HEK293T (cell line): Measurements from ENCODE around the gene HEG1.

Experiments used
- ARNT ChIP-seq: fragments of 450-650 bp; IDR thresholded peaks from 2 replicates; pipeline ENCODE4 v1.6.1; 2017; ENCODE audit warnings: mild to moderate bottlenecking
- BHLHE40 ChIP-seq: fragments of 450-650 bp; IDR thresholded peaks from 2 replicates; pipeline ENCODE4 v1.6.1; 2016; ENCODE audit warnings: mild to moderate bottlenecking, moderate library complexity, borderline replicate concordance
- ELF4 ChIP-seq: fragments of 450-650 bp; IDR thresholded peaks from 2 replicates; pipeline ENCODE4 v1.6.1; 2017; ENCODE audit warnings: antibody characterized with exemption
- FOXA1 ChIP-seq: fragments of 450-650 bp; IDR thresholded peaks from 2 replicates; pipeline ENCODE4 v1.6.1; 2016; ENCODE audit warnings: mild to moderate bottlenecking
- FOXK2 ChIP-seq: fragments of 450-650 bp; IDR thresholded peaks from 2 replicates; pipeline ENCODE4 v1.6.1; 2016; ENCODE audit warnings: mild to moderate bottlenecking
- FOXM1 ChIP-seq: fragments of 450-650 bp; IDR thresholded peaks from 2 replicates; pipeline ENCODE4 v1.6.1; 2017; ENCODE audit warnings: mild to moderate bottlenecking, borderline replicate concordance
- HDGF ChIP-seq: fragments of 450-650 bp; IDR thresholded peaks from 2 replicates; pipeline ENCODE4 v1.6.1; 2017; ENCODE audit warnings: antibody characterized with exemption, borderline replicate concordance
- L3MBTL2 ChIP-seq: fragments of 450-650 bp; conservative IDR thresholded peaks from 2 replicates; pipeline ENCODE4 v1.6.1; 2016; ENCODE audit warnings: mild to moderate bottlenecking
- NFRKB ChIP-seq: fragments of 450-650 bp; IDR thresholded peaks from 2 replicates; pipeline ENCODE4 v1.6.1; 2016; ENCODE audit warnings: mild to moderate bottlenecking, moderate library complexity
- SP1 ChIP-seq: fragments of 450-650 bp; IDR thresholded peaks from 2 replicates; pipeline ENCODE4 v1.6.1; 2017
- SUZ12 ChIP-seq: fragments of 450-650 bp; IDR thresholded peaks from 2 replicates; pipeline ENCODE4 v1.6.1; 2016; ENCODE audit warnings: mild to moderate bottlenecking
- TARDBP ChIP-seq: fragments of 450-650 bp; IDR thresholded peaks from 2 replicates; pipeline ENCODE4 v1.6.1; 2016
- TF ChIP-seq, protein P1 (sequence below): fragments of 450-650 bp; IDR thresholded peaks from 2 replicates; pipeline ENCODE4 v1.6.1; 2016

DNA sequence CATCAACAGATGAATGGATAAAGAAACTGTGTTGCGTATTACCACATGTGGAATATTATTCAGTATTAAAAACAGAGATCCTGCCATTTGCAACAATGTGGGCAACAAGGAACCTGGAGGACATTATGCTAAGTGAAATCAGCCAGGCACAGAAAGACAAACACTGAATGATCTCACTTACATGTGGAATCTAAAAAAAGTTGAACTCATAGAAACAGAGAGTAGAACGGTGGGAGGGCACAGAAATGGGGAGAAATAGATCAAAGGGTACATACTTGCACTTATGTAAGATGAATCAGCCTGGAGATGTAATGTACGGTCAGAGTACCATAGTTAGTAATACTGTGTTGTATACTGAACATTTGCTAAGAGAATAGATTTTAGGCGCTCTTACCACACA lies 91.4 kb downstream of the HEG1 start:
- no peak for TF ChIP-seq SUZ12
- no peak for TF ChIP-seq FOXM1
- TF ChIP-seq, protein P1, sequence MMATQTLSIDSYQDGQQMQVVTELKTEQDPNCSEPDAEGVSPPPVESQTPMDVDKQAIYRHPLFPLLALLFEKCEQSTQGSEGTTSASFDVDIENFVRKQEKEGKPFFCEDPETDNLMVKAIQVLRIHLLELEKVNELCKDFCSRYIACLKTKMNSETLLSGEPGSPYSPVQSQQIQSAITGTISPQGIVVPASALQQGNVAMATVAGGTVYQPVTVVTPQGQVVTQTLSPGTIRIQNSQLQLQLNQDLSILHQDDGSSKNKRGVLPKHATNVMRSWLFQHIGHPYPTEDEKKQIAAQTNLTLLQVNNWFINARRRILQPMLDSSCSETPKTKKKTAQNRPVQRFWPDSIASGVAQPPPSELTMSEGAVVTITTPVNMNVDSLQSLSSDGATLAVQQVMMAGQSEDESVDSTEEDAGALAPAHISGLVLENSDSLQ, result no peak
- no peak for TF ChIP-seq L3MBTL2
- TF ChIP-seq NFRKB, result no peak
- TF ChIP-seq ELF4, result no peak
- TF ChIP-seq BHLHE40, result no peak
- TF ChIP-seq FOXA1, result no peak
- TF ChIP-seq TARDBP, result no peak
- no peak for TF ChIP-seq FOXK2
- TF ChIP-seq ARNT, result no peak
- TF ChIP-seq SP1, result no peak
- no peak for TF ChIP-seq HDGF
